Sigmoid colon (tissue), 7 donors: ENCODE data around the gene IZUMO1. TPM values are rescaled to one million over a fixed set of nuclear protein-coding genes. Genes with fewer than 3 reads are reported as not detected.

Source experiments
- DNase-seq: peaks from one replicate; pipeline ENCODE4 v3.0.0-alpha.2; 2019
- H3K27ac ChIP-seq, 4 donors: fragments of 200-600 bp; sonication (generic); one replicate each; pipeline ENCODE4 v1.5.1; 2016 to 2019; ENCODE audit warnings: mild to moderate bottlenecking in 1 of 4
- H3K27me3 ChIP-seq, 3 donors: fragments of 200-600 bp; sonication (generic); one replicate each; pipeline ENCODE4 v1.5.1; 2019; ENCODE audit warnings: mild to moderate bottlenecking in 1 of 3
- H3K36me3 ChIP-seq, 4 donors: fragments of 200-600 bp; sonication (generic); one replicate each; pipeline ENCODE4 v1.5.1; 2016 to 2019
- H3K4me1 ChIP-seq, 4 donors: fragments of 200-600 bp; sonication (generic); one replicate each; pipeline ENCODE4 v1.5.1; 2017 to 2019
- H3K4me3 ChIP-seq, 4 donors: fragments of 200-600 bp; sonication (generic); one replicate each; pipeline ENCODE4 v1.5.1; 2017 to 2019; ENCODE audit warnings: mild to moderate bottlenecking in 2 of 4, moderate library complexity in 1 of 4
- H3K9me3 ChIP-seq, 4 donors: fragments of 200-600 bp in 3 of 4; sonication (generic) in 3 of 4; one replicate each; pipeline versions ENCODE4 v1.5.1 to v1.6.1; 2013 to 2019
- CTCF ChIP-seq, 4 experiments: fragments of 450-650 bp in 3 of 4; fragments of 200-600 bp in 1 of 4; IDR thresholded peaks; one replicate each; pipeline ENCODE4 v1.5.1; 2016 to 2019; ENCODE audit warnings: antibody characterized with exemption in 4 of 4, mild to moderate bottlenecking in 3 of 4, moderate library complexity in 2 of 4
- EP300 ChIP-seq, 4 donors: sonication (generic); formaldehyde crosslinking; IDR thresholded peaks; one replicate each; pipeline ENCODE4 v1.6.1; 2017; ENCODE audit warnings: antibody characterized with exemption in 4 of 4
- POLR2A ChIP-seq, 2 donors: fragments of 450-650 bp; IDR thresholded peaks; one replicate each; pipeline ENCODE4 v1.6.1; 2016; ENCODE audit warnings: antibody characterized with exemption in 2 of 2, mild to moderate bottlenecking in 2 of 2, moderate library complexity in 2 of 2
- POLR2AphosphoS5 ChIP-seq, 4 donors: sonication (generic); formaldehyde crosslinking; IDR thresholded peaks; one replicate each; pipeline ENCODE4 v1.6.1; 2017; ENCODE audit warnings: antibody characterized with exemption in 4 of 4
- WGBS, 2 donors: extraction: QIAGEN DNeasy Blood & Tissue Kit; methylation state at CpG; one replicate each; pipeline ENCODE4 v1.1.7; 2013; 5-methylcytosine and 5-hydroxymethylcytosine counted together
- intact Hi-C: fragments of 100-400 bp; cut with DNase I; formaldehyde crosslinking; loops from one replicate; pipeline ENCODE4 v1.15.1; 2023
- polyA plus RNA-seq, 3 donors: library from polyadenylated mRNA; stranded (reverse); fragments of 200-250 nt; gene quantifications; one replicate each; pipeline ENCODE4 v1.2.3, GENCODE V29; 2013
- total RNA-seq, 4 donors: library from RNA; depleted of rRNA; stranded (reverse); fragments of >200 nt; gene quantifications; one replicate each; pipeline ENCODE4 v1.1.0, GENCODE V29; 2016
- donor health status: healthy with polysubstance abuse.
- donor health status: Bipolar disorder and iron deficiency.
- donor health status: healthy.

IZUMO1 gene
- total and polyA plus RNA-seq, 7 donors = 0.15 to 1.8 TPM; not detected in 5

GRCh38 chr19:48737360-48737998 is 9.2 kb downstream of the IZUMO1 start:
- Histone ChIP-seq H3K9me3 (no peaks in the 10 kb centered on the region), H3K4me1 (peaks cover 0 to 15% (median 8%) of the 10 kb centered on the region in 4 donors), H3K27ac (no peak overlapping the region), H3K27me3 (peaks cover 0 to 19% (median 0%) of the 10 kb centered on the region in 3 donors), H3K4me3 (no peak overlapping the region), H3K36me3 (no peaks in the 10 kb centered on the region)
- intact Hi-C loops = no loop called here
- TF ChIP-seq POLR2A (IDR thresholded peaks at IDR 0.05) (no peak), EP300 (IDR thresholded peaks at IDR 0.05) (no peak), CTCF (IDR thresholded peaks at IDR 0.05) (no peak), POLR2AphosphoS5 (IDR thresholded peaks at IDR 0.05) (no peak)
- 66 to 77% methylated on average over 22 of the region's 22 CpGs for WGBS, 2 donors
- DNase-seq = no peak

GRCh38 chr19:48735031-48735615 is 11.6 kb downstream of the IZUMO1 start:
- H3K36me3 ChIP-seq = no peaks in the 10 kb centered on the region
- DNase-seq = no peak
- H3K27ac ChIP-seq = no peak overlapping the region
- H3K4me1 ChIP-seq = peaks cover 0 to 15% (median 8%) of the 10 kb centered on the region in 4 donors
- H3K9me3 ChIP-seq = no peaks in the 10 kb centered on the region
- intact Hi-C loops = no loop called here
- H3K4me3 ChIP-seq = peak overlapping the region in 1 of 4 donors; percentile 2
- TF ChIP-seq POLR2AphosphoS5 (IDR thresholded peaks at IDR 0.05) (no peak), POLR2A (IDR thresholded peaks at IDR 0.05) (no peak), CTCF (IDR thresholded peaks at IDR 0.05) (no peak)
- peaks cover 0 to 32% (median 0%) of the 10 kb centered on the region in 3 donors for H3K27me3 ChIP-seq
- WGBS, 2 donors = 18 to 54% methylated on average over 38 of the region's 38 CpGs

GRCh38 chr19:48734625-48735024 is 12.1 kb downstream of the IZUMO1 start:
- TF ChIP-seq POLR2AphosphoS5 (IDR thresholded peaks at IDR 0.05) = no peak
- TF ChIP-seq EP300 (IDR thresholded peaks at IDR 0.05) = no peak
- no peak for TF ChIP-seq POLR2A (IDR thresholded peaks at IDR 0.05)
- no peak for TF ChIP-seq CTCF (IDR thresholded peaks at IDR 0.05)
- intact Hi-C loops = no loop called here
- Histone ChIP-seq H3K4me3 (no peak overlapping the region), H3K9me3 (no peaks in the 10 kb centered on the region), H3K27me3 (peaks cover 0 to 33% (median 0%) of the 10 kb centered on the region in 3 donors), H3K4me1 (peaks cover 0 to 15% (median 7%) of the 10 kb centered on the region in 4 donors), H3K36me3 (no peaks in the 10 kb centered on the region), H3K27ac (no peak overlapping the region)
- DNase-seq = no peak
- 94 to 95% methylated on average over 9 of the region's 9 CpGs for WGBS, 2 donors

GRCh38 chr19:48731452-48731851 is 15.3 kb downstream of the IZUMO1 start:
- intact Hi-C loops = no loop called here
- no peak overlapping the region for H3K4me3 ChIP-seq
- no peak for TF ChIP-seq POLR2A (IDR thresholded peaks at IDR 0.05)
- TF ChIP-seq CTCF (IDR thresholded peaks at IDR 0.05) = no peak
- no peak for TF ChIP-seq POLR2AphosphoS5 (IDR thresholded peaks at IDR 0.05)
- no peak for TF ChIP-seq EP300 (IDR thresholded peaks at IDR 0.05)
- peaks cover 0 to 35% (median 0%) of the 10 kb centered on the region in 3 donors for H3K27me3 ChIP-seq
- H3K9me3 ChIP-seq = no peaks in the 10 kb centered on the region
- no peaks in the 10 kb centered on the region for H3K36me3 ChIP-seq
- WGBS, 2 donors = 89% methylated on average over 4 of the region's 4 CpGs
- H3K27ac ChIP-seq = no peak overlapping the region
- H3K4me1 ChIP-seq = peaks cover 0 to 7% (median 0%) of the 10 kb centered on the region in 4 donors
- no peak for DNase-seq
